ENCODE results near the gene GTPBP6. TPM values are rescaled to one million over a fixed set of nuclear protein-coding genes. Genes with fewer than 3 reads are reported as not detected.

Gene GTPBP6
- total and polyA plus RNA-seq, 8 donors: 20.3 to 57.8 (median 32.1) TPM

DNA sequence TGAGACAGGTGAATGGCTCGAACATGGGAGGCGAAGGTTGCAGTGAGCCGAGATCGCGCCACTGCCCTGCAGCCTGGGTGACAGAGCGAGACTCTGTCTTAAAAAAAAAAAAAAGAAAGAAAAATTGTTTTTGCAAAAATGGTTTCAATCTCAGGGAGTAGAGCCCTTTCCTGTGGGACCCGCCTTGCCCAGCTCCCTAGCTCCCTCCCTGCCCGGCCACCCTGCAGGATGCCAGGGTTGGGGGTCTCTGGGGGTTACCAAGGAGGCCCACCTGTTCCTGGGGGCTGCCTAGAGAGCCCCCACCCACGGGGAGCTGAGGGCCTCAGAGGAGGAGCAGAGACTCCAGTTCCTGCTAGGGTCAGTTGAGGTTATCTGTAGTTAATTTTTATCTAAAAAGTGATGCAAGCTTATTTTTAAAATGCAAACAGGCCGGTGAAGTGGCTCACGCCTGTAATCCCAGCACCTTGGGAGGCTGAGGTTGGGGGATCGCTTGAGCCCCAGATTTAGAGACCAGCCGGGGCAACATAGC is 56.2 kb downstream of the GTPBP6 start:
- H3K9me3 ChIP-seq: no peaks in the 10 kb centered on the region
- peak; percentile 81 to 91 (median 89) for ATAC-seq
- no peak overlapping the region for H3K4me3 ChIP-seq
- peaks cover 11 to 13% (median 13%) of the 10 kb centered on the region in 3 donors for H3K4me1 ChIP-seq
- H3K36me3 ChIP-seq: no peaks in the 10 kb centered on the region
- intact Hi-C loops (cut with DNase I): no loop called here
- TF ChIP-seq, protein P1, sequence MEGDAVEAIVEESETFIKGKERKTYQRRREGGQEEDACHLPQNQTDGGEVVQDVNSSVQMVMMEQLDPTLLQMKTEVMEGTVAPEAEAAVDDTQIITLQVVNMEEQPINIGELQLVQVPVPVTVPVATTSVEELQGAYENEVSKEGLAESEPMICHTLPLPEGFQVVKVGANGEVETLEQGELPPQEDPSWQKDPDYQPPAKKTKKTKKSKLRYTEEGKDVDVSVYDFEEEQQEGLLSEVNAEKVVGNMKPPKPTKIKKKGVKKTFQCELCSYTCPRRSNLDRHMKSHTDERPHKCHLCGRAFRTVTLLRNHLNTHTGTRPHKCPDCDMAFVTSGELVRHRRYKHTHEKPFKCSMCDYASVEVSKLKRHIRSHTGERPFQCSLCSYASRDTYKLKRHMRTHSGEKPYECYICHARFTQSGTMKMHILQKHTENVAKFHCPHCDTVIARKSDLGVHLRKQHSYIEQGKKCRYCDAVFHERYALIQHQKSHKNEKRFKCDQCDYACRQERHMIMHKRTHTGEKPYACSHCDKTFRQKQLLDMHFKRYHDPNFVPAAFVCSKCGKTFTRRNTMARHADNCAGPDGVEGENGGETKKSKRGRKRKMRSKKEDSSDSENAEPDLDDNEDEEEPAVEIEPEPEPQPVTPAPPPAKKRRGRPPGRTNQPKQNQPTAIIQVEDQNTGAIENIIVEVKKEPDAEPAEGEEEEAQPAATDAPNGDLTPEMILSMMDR (IDR thresholded peaks at IDR 0.05): no peak
- no peaks in the 10 kb centered on the region for H3K27me3 ChIP-seq
- WGBS, 2 donors: 29 to 32% methylated on average over 13 of the region's 13 CpGs
- DNase-seq: peak in 3 of 6 donors; percentile 25 to 60 (median 46)
- H3K27ac ChIP-seq: peak overlapping the region in 2 of 4 donors; percentile 24 to 46
- no peak for FAIRE-seq

DNA sequence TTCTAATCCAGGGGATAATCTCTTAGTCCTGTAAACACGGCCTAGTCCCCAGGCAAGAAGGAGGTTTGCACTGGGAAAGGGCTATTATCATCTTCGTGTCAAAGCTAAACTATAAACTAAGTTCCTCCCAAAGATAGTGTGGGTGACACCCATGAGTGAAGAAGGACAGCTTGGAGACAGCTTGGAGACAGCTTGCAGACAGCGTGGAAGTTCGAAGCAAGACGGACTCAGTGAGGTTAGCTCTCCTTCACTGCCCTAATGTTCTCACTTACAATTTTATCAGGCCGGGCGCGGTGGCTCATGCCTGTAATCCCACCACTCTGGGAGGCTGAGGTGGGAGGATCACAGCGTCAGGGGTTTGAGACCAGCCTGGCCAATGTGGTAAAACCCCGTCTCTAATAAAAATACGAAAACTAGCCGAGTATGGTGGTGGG is 56.7 kb downstream of the GTPBP6 start:
- FAIRE-seq (no peak), ATAC-seq (peak in 1 of 4 donors; percentile 17), DNase-seq (peak in 2 of 6 donors; percentile 9 to 16)
- Histone ChIP-seq H3K9me3 (no peaks in the 10 kb centered on the region), H3K36me3 (no peaks in the 10 kb centered on the region), H3K27ac (peak overlapping the region in 2 of 4 donors; percentile 24 to 46), H3K27me3 (no peaks in the 10 kb centered on the region), H3K4me1 (peaks cover 11 to 13% (median 13%) of the 10 kb centered on the region in 3 donors), H3K4me3 (no peak overlapping the region)
- WGBS, 2 donors: 77 to 81% methylated on average over 12 of the region's 12 CpGs
- TF ChIP-seq, protein P1 (IDR thresholded peaks at IDR 0.05): no peak
- intact Hi-C loops (cut with DNase I): no loop called here

DNA sequence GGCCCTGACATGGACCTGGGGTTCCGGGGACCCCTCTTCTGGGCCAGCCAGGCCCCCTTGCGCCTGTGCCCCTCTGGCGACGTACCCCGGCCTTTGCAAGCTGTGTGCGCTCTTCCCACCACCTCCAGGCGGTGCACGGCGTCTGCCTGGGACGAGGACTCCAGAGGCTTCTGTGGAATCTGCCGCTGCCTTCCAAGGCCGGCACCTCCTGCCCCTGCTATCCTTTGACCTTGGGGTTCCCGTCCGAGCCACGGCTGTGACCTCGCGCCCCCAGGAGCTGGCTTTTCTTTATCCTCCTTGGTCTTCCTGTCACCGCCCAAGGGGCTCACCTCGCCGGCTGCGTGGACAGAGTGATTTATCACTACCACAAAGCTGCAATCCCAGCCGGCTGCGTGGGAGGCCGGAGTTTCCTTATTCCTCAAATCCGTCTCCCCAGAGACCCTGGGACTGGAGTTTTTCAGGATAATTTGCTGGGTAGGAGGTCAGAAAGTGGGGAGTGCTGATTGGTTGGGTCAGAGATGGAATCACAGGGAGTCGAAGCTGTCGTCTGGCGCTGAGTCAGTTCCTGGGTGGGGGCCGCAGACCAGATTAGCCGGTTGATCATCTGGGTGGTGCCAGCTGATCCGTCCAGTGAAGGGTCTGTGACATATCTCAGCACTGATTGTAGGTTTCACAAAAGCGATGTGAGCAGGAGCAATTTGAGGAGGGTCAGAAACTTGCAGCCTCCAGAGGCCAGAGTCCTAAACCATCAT is 57.3 kb downstream of the GTPBP6 start:
- peak in 2 of 4 donors; percentile 13 to 32 for ATAC-seq
- Histone ChIP-seq H3K9me3 (no peaks in the 10 kb centered on the region), H3K36me3 (no peaks in the 10 kb centered on the region), H3K4me3 (no peak overlapping the region), H3K27ac (peak overlapping the region in 1 of 4 donors; percentile 46), H3K4me1 (peaks cover 11 to 13% (median 13%) of the 10 kb centered on the region in 3 donors), H3K27me3 (no peaks in the 10 kb centered on the region)
- peak in 2 of 6 donors; percentile 17 to 51 for DNase-seq
- 66 to 72% methylated on average over 32 of the region's 32 CpGs for WGBS, 2 donors
- TF ChIP-seq, protein P1 (IDR thresholded peaks at IDR 0.05): no peak
- intact Hi-C loops (cut with DNase I): no loop called here
- no peak for FAIRE-seq

DNA sequence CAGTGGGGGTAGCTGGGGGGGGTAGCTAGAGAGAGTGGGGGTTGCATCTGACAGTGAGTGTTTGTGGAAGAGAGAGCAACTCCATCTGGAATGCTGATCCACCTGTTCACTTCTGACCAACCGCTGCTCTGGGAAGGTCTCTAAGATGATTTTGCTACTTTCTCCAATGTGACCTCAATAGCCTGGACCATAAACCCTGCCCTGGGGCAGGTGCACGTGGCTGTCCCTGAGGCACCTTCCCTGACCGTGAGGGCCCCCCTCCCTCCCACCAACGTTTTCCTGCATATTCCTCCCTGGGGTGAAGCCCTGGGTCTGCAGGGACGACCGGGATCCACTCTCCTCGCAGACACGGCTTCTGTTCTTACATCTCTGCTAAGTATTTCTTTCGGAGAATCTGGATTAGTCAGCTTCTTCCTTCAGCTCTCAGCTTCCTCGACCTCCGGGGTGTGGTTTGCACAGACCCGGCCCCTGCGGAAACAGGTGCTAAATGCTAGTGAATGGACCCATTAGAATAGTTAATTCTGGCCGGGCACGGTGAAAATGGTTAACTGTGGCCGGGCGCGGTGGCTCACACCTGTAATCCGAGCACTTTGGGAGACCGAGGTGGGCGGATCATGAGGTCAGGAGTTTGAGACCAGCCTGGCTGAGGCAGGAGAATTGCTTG is 58.8 kb downstream of the GTPBP6 start:
- TF ChIP-seq, protein P1 (IDR thresholded peaks at IDR 0.05): no peak
- no peak for FAIRE-seq
- H3K4me1 ChIP-seq: peaks cover 11 to 13% (median 13%) of the 10 kb centered on the region in 3 donors
- no peaks in the 10 kb centered on the region for H3K9me3 ChIP-seq
- 84 to 87% methylated on average over 21 of the region's 21 CpGs for WGBS, 2 donors
- intact Hi-C loops (cut with DNase I): no loop called here
- H3K27me3 ChIP-seq: no peaks in the 10 kb centered on the region
- ATAC-seq: no peak
- no peaks in the 10 kb centered on the region for H3K36me3 ChIP-seq
- peak in 2 of 6 donors; percentile 8 to 40 for DNase-seq
- no peak overlapping the region for H3K27ac ChIP-seq
- H3K4me3 ChIP-seq: no peak overlapping the region

Measured in pancreas (tissue), 10 donors.